ENCODE data around the gene SLC12A9.

SLC12A9 gene

GRCh38 chr7:100867040-100867775, 14.7 kb downstream of the SLC12A9 start, which contains the start of gene TRIP6:
TRIP6 (plus strand) TSS chr7:100867387; CDS start chr7:100867498, 111 bp downstream.
- ATAC-seq (ENCODE audit: insufficient read depth, low read depth), result peak; percentile 82
- peak within 1 kb of the TSS; percentile 89 for H3K4me2 ChIP-seq (ENCODE audit: insufficient read depth, low read length)
- H3K79me2 ChIP-seq (ENCODE audit: insufficient read depth, low read length), result peaks cover 39% of the 10 kb centered on the region
- H3K9me3 ChIP-seq (ENCODE audit: insufficient read depth, low read length, severe bottlenecking), result no peaks in the 10 kb centered on the region
- peak; percentile 88 for DNase-seq
- peak within 1 kb of the TSS; percentile 96 for H3K27ac ChIP-seq (ENCODE audit: low read length)
- H4K20me1 ChIP-seq (ENCODE audit: insufficient read depth, low read length), result no peaks in the 10 kb centered on the region
- peak within 1 kb of the TSS; percentile 88 to 90 for H3K4me3 ChIP-seq (ENCODE audit: low read depth in 1 of 2, low read length in 2 of 2)
- no peaks in the 10 kb centered on the region for H3K27me3 ChIP-seq (ENCODE audit: insufficient read depth, low read length, poor library complexity)
- peaks cover 26% of the 10 kb centered on the region for H3K4me1 ChIP-seq (ENCODE audit: insufficient read depth, low read length)
- peak within 1 kb of the TSS; percentile 99 for H3K9ac ChIP-seq (ENCODE audit: low read depth, low read length)
- H2AFZ ChIP-seq (ENCODE audit: low read depth, low read length), result peak within 1 kb of the TSS; percentile 74
- peaks cover 46% of the 10 kb centered on the region for H3K36me3 ChIP-seq (ENCODE audit: insufficient read depth, low read length)
- TF ChIP-seq EZH2 (IDR thresholded peaks at IDR 0.05; ENCODE audit: borderline replicate concordance, low read depth, low read length, severe bottlenecking) (no peak), CTCF (IDR thresholded peaks at IDR 0.05; ENCODE audit: borderline replicate concordance, extremely low read depth, low read length, poor library complexity, severe bottlenecking) (no peak)

GRCh38 chr7:100867776-100868485, 15.4 kb downstream of the SLC12A9 start:
- no peak; the same call in 1 of the 3 replicates for ATAC-seq (ENCODE audit: insufficient read depth, low read depth)
- no peak for DNase-seq
- Histone ChIP-seq H3K36me3 (ENCODE audit: insufficient read depth, low read length) (peaks cover 50% of the 10 kb centered on the region), H3K9me3 (ENCODE audit: insufficient read depth, low read length, severe bottlenecking) (no peaks in the 10 kb centered on the region), H3K4me3 (ENCODE audit: low read depth in 1 of 2, low read length in 2 of 2) (peak overlapping the region; percentile 88 to 90), H3K27me3 (ENCODE audit: insufficient read depth, low read length, poor library complexity) (no peaks in the 10 kb centered on the region), H3K79me2 (ENCODE audit: insufficient read depth, low read length) (peaks cover 39% of the 10 kb centered on the region), H2AFZ (ENCODE audit: low read depth, low read length) (peak overlapping the region; percentile 74), H3K4me1 (ENCODE audit: insufficient read depth, low read length) (peaks cover 26% of the 10 kb centered on the region), H4K20me1 (ENCODE audit: insufficient read depth, low read length) (no peaks in the 10 kb centered on the region), H3K27ac (ENCODE audit: low read length) (peak overlapping the region; percentile 96), H3K9ac (ENCODE audit: low read depth, low read length) (peak overlapping the region; percentile 99), H3K4me2 (ENCODE audit: insufficient read depth, low read length) (peak overlapping the region; percentile 89)
- no peak for TF ChIP-seq EZH2 (IDR thresholded peaks at IDR 0.05; ENCODE audit: borderline replicate concordance, low read depth, low read length, severe bottlenecking)
- TF ChIP-seq CTCF (IDR thresholded peaks at IDR 0.05; ENCODE audit: borderline replicate concordance, extremely low read depth, low read length, poor library complexity, severe bottlenecking), result no peak

GRCh38 chr7:100873599-100874299, 21.2 kb downstream of the SLC12A9 start:
- Histone ChIP-seq H3K27me3 (ENCODE audit: insufficient read depth, low read length, poor library complexity) (no peaks in the 10 kb centered on the region), H3K9ac (ENCODE audit: low read depth, low read length) (peak overlapping the region; percentile 83), H3K9me3 (ENCODE audit: insufficient read depth, low read length, severe bottlenecking) (no peaks in the 10 kb centered on the region), H2AFZ (ENCODE audit: low read depth, low read length) (peak overlapping the region; percentile 73), H3K79me2 (ENCODE audit: insufficient read depth, low read length) (peaks cover 61% of the 10 kb centered on the region), H4K20me1 (ENCODE audit: insufficient read depth, low read length) (peaks cover 33% of the 10 kb centered on the region), H3K4me3 (ENCODE audit: low read depth in 1 of 2, low read length in 2 of 2) (peak overlapping the region; percentile 25 to 99), H3K4me2 (ENCODE audit: insufficient read depth, low read length) (peak overlapping the region; percentile 68), H3K4me1 (ENCODE audit: insufficient read depth, low read length) (peaks cover 46% of the 10 kb centered on the region), H3K36me3 (ENCODE audit: insufficient read depth, low read length) (peaks cover 80% of the 10 kb centered on the region), H3K27ac (ENCODE audit: low read length) (peak overlapping the region; percentile 100)
- ATAC-seq (ENCODE audit: insufficient read depth, low read depth) (no peak), DNase-seq (no peak)
- TF ChIP-seq CTCF (IDR thresholded peaks at IDR 0.05; ENCODE audit: borderline replicate concordance, extremely low read depth, low read length, poor library complexity, severe bottlenecking) (no peak), EZH2 (IDR thresholded peaks at IDR 0.05; ENCODE audit: borderline replicate concordance, low read depth, low read length, severe bottlenecking) (no peak)

Measured in DND-41 (cell line).